Liver (tissue), 9 donors: ENCODE measurements around the gene CDH4. TPM values are rescaled to one million over a fixed set of nuclear protein-coding genes. Genes with fewer than 3 reads are reported as not detected.

Experiments used
- DNase-seq: peaks from one replicate; pipeline ENCODE4 v3.0.0-alpha.2; 2017; ENCODE audit warnings: low spot score
- H3K27ac ChIP-seq, 2 donors: one replicate each; pipeline ENCODE4 v1.7.0; 2013; ENCODE audit warnings: inconsistent platforms in 2 of 2, low read length in 2 of 2, control low read depth in 1 of 2, low read depth in 1 of 2, mild to moderate bottlenecking in 1 of 2
- H3K27me3 ChIP-seq, 4 donors: one replicate each; pipeline versions ENCODE4 v1.6.1 to v1.7.0; 2013; ENCODE audit warnings: low read length in 3 of 4, inconsistent platforms in 1 of 4, mild to moderate bottlenecking in 1 of 4, moderate library complexity in 1 of 4; ENCODE audit not compliant: control insufficient read depth in 4 of 4, insufficient read depth in 4 of 4
- H3K36me3 ChIP-seq, 4 donors: one replicate each; pipeline versions ENCODE4 v1.6.1 to v1.7.0; 2013; ENCODE audit warnings: low read length in 3 of 4, mild to moderate bottlenecking in 3 of 4, low read depth in 1 of 4, moderate library complexity in 1 of 4; ENCODE audit not compliant: control insufficient read depth in 4 of 4, insufficient read depth in 3 of 4
- H3K4me1 ChIP-seq, 4 donors: one replicate each; pipeline versions ENCODE4 v1.6.1 to v1.7.0; 2013; ENCODE audit warnings: low read length in 3 of 4, mild to moderate bottlenecking in 3 of 4, moderate library complexity in 1 of 4; ENCODE audit not compliant: control insufficient read depth in 4 of 4, insufficient read depth in 4 of 4
- H3K4me3 ChIP-seq, 3 donors: one replicate each; pipeline versions ENCODE4 v1.6.1 to v1.7.0; 2013; ENCODE audit warnings: low read length in 3 of 3, control low read depth in 1 of 3, low read depth in 1 of 3, mild to moderate bottlenecking in 1 of 3
- H3K9ac ChIP-seq, 2 donors: one replicate each; pipeline ENCODE4 v1.7.0; 2013; ENCODE audit warnings: low read length in 2 of 2, mild to moderate bottlenecking in 2 of 2, moderate library complexity in 2 of 2, control low read depth in 1 of 2, low read depth in 1 of 2
- H3K9me3 ChIP-seq, 4 donors: one replicate each; pipeline versions ENCODE4 v1.6.1 to v1.7.0; 2013; ENCODE audit warnings: low read length in 3 of 4; ENCODE audit not compliant: control insufficient read depth in 4 of 4
- ATF3 ChIP-seq: IDR thresholded peaks from 2 replicates; pipeline ENCODE4 v1.6.1; 2016; ENCODE audit warnings: antibody characterized with exemption
- CTCF ChIP-seq: fragments of 150-350 bp; IDR thresholded peaks from 2 replicates; pipeline ENCODE4 v1.5.1; 2017; ENCODE audit warnings: improper control_type of control experiment, low read depth, low read length; ENCODE audit not compliant: missing input control
- FOXA2 ChIP-seq: IDR thresholded peaks from 2 replicates; pipeline ENCODE4 v1.6.1; 2016; ENCODE audit warnings: antibody characterized with exemption
- HNF4A ChIP-seq, 2 donors: conservative IDR thresholded peaks; 2 replicates each; pipeline ENCODE4 v1.6.1; 2016; ENCODE audit warnings: antibody characterized with exemption in 2 of 2, mild to moderate bottlenecking in 2 of 2
- HNF4G ChIP-seq: IDR thresholded peaks from 2 replicates; pipeline ENCODE4 v1.6.1; 2016; ENCODE audit warnings: antibody characterized with exemption
- JUND ChIP-seq, 2 donors: IDR thresholded peaks; 2 replicates each; pipeline ENCODE4 v1.6.1; 2016; ENCODE audit warnings: antibody characterized with exemption in 2 of 2
- NR2F2 ChIP-seq: IDR thresholded peaks from 2 replicates; pipeline ENCODE4 v1.6.1; 2016; ENCODE audit warnings: antibody characterized with exemption
- SP1 ChIP-seq: IDR thresholded peaks from 2 replicates; pipeline ENCODE4 v1.6.1; 2018; ENCODE audit warnings: antibody characterized with exemption, mild to moderate bottlenecking
- TAF1 ChIP-seq: conservative IDR thresholded peaks from 2 replicates; pipeline ENCODE4 v1.6.1; 2016; ENCODE audit warnings: antibody characterized with exemption, mild to moderate bottlenecking
- YY1 ChIP-seq: IDR thresholded peaks from 2 replicates; pipeline ENCODE4 v1.6.1; 2016; ENCODE audit warnings: antibody characterized with exemption, mild to moderate bottlenecking
- WGBS: extraction: QIAGEN DNeasy Blood & Tissue Kit; methylation state at CpG from one replicate; pipeline ENCODE4 v1.1.7; 2013; 5-methylcytosine and 5-hydroxymethylcytosine counted together
- polyA plus RNA-seq, 2 donors: library from polyadenylated mRNA; stranded (reverse) in 1 of 2; unstranded in 1 of 2; fragments of 200-250 nt in 1 of 2; fragments of >200 nt in 1 of 2; fragmentation: Nextera tagmentation in 1 of 2; extraction: Ambion mirVana in 1 of 2; gene quantifications; one replicate each; pipeline versions ENCODE4 v1.2.1 to v1.2.3, GENCODE V29; 2013 to 2015
- total RNA-seq, 2 donors: library from RNA; depleted of rRNA; stranded (reverse); fragments of >200 nt; gene quantifications; one replicate each; pipeline ENCODE4 v1.2.3, GENCODE V29; 2014
- TF ChIP-seq, protein P1 (sequence below): IDR thresholded peaks from 2 replicates; pipeline ENCODE4 v1.6.1; 2016; ENCODE audit warnings: antibody characterized with exemption, mild to moderate bottlenecking
- TF ChIP-seq, protein P2 (sequence below): IDR thresholded peaks from 2 replicates; pipeline ENCODE4 v1.6.1; 2016; ENCODE audit warnings: antibody characterized with exemption
- donor health status: healthy.
- donor health status: healthy.
- donor health status: healthy.
- donor health status: healthy.
- donor health status: healthy.

CDH4 gene
- total and polyA plus RNA-seq, 4 donors, result 0.03 to 0.25 (median 0.19) TPM; not detected in 1

DNA sequence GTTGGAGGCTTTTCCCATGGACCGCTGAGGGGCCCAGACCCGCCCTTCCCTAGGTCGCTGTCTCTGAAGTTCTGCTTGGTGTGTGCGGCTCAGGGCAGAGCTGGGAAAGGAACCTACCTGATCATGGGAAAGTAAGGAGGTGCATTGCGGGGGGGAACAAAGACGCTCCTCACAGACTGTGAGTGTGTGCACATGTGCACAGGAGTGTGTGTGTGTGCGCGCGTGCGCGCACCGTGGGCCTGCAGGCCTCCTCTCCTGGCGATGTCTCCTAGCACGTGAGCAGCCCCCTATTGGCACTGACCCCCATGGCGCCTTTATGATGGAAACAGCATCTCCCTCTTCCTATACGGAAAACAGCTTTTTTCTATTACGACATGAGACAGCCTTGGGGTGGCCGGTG is 589.5 kb downstream of the CDH4 start:
- TF ChIP-seq CTCF (no peak), SP1 (no peak)
- H3K4me1 ChIP-seq, result no peaks in the 10 kb centered on the region
- H3K27me3 ChIP-seq, result peaks cover 0 to 5% (median 0%) of the 10 kb centered on the region in 4 donors
- H3K27ac ChIP-seq, result no peak overlapping the region
- no peak overlapping the region for H3K4me3 ChIP-seq
- no peaks in the 10 kb centered on the region for H3K36me3 ChIP-seq
- no peak for DNase-seq
- H3K9me3 ChIP-seq, result no peaks in the 10 kb centered on the region
- 87% methylated on average over 18 of the region's 18 CpGs for WGBS
- H3K9ac ChIP-seq, result no peak overlapping the region

GRCh38 chr20:61841966-61842365 is 589.9 kb downstream of the CDH4 start:
- no peaks in the 10 kb centered on the region for H3K4me1 ChIP-seq
- no peak for DNase-seq
- TF ChIP-seq JUND (IDR thresholded peaks at IDR 0.05) (no peak), TAF1 (no peak)
- H3K4me3 ChIP-seq, result no peak overlapping the region
- H3K36me3 ChIP-seq, result no peaks in the 10 kb centered on the region
- WGBS, result 59% methylated on average over 9 of the region's 9 CpGs
- no peak overlapping the region for H3K9ac ChIP-seq
- peaks cover 0 to 5% (median 0%) of the 10 kb centered on the region in 4 donors for H3K27me3 ChIP-seq
- H3K9me3 ChIP-seq, result no peaks in the 10 kb centered on the region
- H3K27ac ChIP-seq, result no peak overlapping the region

- H3K4me1 ChIP-seq, result no peaks in the 10 kb centered on the region
- no peak overlapping the region for H3K27ac ChIP-seq
- H3K4me3 ChIP-seq, result no peak overlapping the region
- TF ChIP-seq YY1 (no peak), FOXA2 (no peak), HNF4G (no peak), HNF4A (conservative IDR thresholded peaks at IDR 0.05) (no peak), JUND (IDR thresholded peaks at IDR 0.05) (no peak), ATF3 (no peak), NR2F2 (no peak), CTCF (no peak)
- TF ChIP-seq, protein P1, sequence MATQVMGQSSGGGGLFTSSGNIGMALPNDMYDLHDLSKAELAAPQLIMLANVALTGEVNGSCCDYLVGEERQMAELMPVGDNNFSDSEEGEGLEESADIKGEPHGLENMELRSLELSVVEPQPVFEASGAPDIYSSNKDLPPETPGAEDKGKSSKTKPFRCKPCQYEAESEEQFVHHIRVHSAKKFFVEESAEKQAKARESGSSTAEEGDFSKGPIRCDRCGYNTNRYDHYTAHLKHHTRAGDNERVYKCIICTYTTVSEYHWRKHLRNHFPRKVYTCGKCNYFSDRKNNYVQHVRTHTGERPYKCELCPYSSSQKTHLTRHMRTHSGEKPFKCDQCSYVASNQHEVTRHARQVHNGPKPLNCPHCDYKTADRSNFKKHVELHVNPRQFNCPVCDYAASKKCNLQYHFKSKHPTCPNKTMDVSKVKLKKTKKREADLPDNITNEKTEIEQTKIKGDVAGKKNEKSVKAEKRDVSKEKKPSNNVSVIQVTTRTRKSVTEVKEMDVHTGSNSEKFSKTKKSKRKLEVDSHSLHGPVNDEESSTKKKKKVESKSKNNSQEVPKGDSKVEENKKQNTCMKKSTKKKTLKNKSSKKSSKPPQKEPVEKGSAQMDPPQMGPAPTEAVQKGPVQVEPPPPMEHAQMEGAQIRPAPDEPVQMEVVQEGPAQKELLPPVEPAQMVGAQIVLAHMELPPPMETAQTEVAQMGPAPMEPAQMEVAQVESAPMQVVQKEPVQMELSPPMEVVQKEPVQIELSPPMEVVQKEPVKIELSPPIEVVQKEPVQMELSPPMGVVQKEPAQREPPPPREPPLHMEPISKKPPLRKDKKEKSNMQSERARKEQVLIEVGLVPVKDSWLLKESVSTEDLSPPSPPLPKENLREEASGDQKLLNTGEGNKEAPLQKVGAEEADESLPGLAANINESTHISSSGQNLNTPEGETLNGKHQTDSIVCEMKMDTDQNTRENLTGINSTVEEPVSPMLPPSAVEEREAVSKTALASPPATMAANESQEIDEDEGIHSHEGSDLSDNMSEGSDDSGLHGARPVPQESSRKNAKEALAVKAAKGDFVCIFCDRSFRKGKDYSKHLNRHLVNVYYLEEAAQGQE, result no peak
- TF ChIP-seq, protein P2, sequence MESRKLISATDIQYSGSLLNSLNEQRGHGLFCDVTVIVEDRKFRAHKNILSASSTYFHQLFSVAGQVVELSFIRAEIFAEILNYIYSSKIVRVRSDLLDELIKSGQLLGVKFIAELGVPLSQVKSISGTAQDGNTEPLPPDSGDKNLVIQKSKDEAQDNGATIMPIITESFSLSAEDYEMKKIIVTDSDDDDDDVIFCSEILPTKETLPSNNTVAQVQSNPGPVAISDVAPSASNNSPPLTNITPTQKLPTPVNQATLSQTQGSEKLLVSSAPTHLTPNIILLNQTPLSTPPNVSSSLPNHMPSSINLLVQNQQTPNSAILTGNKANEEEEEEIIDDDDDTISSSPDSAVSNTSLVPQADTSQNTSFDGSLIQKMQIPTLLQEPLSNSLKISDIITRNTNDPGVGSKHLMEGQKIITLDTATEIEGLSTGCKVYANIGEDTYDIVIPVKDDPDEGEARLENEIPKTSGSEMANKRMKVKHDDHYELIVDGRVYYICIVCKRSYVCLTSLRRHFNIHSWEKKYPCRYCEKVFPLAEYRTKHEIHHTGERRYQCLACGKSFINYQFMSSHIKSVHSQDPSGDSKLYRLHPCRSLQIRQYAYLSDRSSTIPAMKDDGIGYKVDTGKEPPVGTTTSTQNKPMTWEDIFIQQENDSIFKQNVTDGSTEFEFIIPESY, result no peak
- no peaks in the 10 kb centered on the region for H3K36me3 ChIP-seq
- DNase-seq, result no peak
- 88% methylated on average over 17 of the region's 17 CpGs for WGBS
- no peaks in the 10 kb centered on the region for H3K9me3 ChIP-seq
- H3K27me3 ChIP-seq, result peaks cover 0 to 4% (median 0%) of the 10 kb centered on the region in 4 donors
- H3K9ac ChIP-seq, result no peak overlapping the region
Measured at GRCh38 chr20:61844621-61845020, 592.6 kb downstream of the CDH4 start.
